HG02610 (cell line): ENCODE results near the gene ANGPT4.
"Not testable (repeated sequence)": the region's sequence is repeated elsewhere in the genome, so short reads cannot be mapped to it uniquely, and the experiment has no call there.

Experiments used
- ATAC-seq: cut with Tn5 transposase; IDR thresholded peaks from one replicate; pipeline ENCODE4 v1.9.1; 2021; ENCODE audit warnings: mild to moderate bottlenecking, moderate library complexity; ENCODE audit not compliant: unreplicated experiment

ANGPT4 gene

GRCh38 chr20:878511-879307, 37.4 kb downstream of the ANGPT4 start:
- ATAC-seq, result no peak

- ATAC-seq, result no peak
Measured at GRCh38 chr20:877814-878213, 38.3 kb downstream of the ANGPT4 start.

DNA sequence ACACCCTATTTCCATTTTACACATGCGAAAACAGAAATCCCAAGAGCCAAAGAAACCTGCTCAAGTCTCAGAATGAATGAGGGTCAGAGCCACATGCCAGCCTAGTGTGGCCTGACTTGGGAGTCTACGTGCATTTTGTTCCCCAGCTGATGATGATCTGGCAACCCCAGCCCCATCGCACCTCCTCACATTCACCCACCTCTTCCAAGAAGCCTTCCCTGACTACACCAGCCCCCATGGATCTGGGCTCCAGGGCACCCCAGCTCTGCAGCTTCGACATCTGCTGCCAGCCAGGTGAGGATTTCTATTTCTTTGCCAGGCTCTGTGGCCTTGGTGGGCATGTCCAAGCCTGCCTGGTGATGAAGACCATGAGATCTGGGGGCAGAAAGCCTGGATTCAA, 41.0 kb downstream of the ANGPT4 start:
- ATAC-seq, result no peak

DNA sequence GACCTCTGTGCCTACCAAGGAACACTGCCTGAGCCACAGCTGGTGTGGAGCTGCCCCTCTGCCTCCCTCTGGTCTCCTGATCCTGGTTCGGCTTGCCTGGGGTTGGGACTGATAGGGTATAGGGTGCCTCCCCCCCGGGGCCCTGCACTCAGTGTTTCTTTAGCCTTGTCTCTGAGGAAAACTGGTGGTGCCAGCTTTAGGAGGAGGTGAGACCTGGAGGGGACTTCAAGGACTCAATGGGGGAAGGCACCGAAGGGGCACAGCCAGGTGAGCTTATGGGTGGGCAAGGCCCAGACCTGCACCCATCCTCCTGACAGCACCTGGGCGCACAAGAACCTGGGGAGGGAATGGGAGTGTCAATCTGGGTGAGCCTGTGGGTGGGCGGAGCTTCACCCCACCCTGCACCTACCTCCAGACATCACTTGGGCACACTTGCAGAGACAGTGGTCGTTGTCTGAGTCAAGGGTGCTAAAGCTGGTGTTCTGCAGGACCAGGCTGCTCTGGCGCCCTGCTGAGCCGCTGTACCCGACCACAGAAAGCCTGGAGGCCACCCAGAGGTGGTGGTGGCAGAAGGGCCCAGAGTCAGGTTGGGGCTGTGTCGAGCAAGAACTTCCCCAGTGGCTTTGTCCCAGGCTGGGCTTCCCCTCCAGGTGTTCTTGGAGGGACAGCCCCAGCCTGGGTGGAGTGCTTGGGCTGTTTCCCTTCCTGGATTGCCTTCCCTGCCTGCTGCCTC, 42.1 kb downstream of the ANGPT4 start:
- no peak for ATAC-seq

DNA sequence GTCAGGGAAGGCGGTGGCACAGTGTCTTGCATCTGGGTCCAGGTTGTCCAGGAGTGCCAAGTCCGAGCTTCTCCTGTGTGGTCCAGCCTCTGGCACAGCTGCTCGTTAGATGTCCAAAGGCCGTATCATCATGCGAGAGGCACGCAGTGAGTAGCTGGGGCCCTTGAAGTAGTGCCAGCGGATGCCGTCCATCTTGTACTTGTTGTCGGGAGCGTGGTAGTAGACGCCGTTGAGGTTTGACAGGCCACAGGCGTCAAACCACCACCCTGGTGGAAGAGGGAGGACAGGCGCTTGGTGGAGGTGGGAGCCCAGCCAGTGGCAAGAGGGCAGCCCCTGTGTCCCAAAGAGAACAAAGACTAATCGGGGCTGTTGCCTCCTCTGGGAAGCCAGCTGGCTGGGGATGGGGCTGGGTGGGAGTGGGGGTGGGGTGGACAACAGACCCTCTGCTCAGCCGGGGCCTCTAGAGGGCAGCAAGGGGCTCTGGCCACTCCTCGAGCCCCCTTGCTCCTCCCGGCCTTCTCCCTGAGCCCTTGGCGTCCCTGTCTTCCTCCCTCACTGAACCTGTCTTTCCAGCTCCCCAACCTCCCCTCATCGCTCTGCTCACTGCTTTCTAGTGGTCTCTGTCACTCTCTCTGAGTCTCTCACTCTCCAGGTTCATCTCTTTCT, 43.1 kb downstream of the ANGPT4 start:
- ATAC-seq, result no peak

DNA sequence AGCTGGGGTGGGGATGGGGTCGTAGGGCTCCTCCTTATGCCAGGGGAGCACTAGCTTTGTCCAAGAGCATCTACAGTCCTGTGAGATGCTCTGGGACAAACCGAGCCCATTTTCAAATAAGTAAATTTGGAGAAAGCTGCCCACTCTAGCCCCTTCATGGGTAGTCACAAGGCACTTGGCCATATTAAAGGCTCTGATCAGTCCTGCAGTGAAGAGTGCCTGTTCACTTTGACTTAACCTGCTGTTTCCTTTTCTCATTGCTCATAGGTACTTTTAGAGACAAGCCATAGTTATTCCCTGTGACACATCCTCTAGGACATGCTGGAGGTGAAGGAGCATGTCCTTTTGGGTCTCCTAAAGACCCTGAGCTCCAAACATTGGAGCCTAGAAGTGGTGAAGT, 44.2 kb downstream of the ANGPT4 start:
- no peak for ATAC-seq

DNA sequence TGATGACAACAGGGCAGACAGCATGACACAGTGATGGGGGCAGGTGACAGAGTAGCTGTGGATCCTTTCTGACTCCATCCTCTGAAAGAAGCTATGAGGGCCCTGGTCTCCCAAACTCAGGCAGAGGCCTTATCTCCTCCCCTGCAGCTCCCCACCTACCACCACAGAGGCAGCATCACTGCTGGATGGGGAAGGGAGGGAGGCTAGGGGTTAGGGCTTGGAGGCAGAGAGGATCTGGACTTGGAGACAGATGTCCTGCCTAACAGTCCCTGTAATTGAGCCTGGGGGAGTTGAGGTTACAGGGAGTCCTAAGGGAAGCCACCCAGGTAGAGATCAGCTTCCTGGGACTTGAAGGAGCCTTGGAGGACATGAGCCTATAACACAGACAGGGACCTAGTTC, 44.7 kb downstream of the ANGPT4 start:
- no peak for ATAC-seq

GRCh38 chr20:870758-871157, 45.4 kb downstream of the ANGPT4 start:
- ATAC-seq, result no peak

DNA sequence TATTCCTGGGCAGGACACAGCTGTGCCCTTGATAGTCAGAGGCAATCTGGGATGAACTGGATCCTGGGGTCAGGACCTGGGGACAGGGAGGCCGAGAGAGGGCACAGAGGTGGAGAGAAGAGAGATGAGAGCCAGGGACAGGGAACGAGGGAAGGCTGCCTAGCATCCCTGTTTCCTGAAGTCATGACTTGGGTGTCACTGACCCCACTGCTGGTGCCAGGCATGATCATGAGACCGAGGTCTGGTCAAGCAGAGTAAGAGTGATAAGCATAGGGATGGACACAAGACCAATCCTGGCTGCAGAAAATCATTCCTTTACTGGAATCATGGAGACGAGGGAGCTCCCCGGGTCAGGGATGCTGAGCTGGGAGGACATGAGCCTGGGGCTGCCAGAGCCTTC, 46.5 kb downstream of the ANGPT4 start:
- no peak for ATAC-seq

- no peak for ATAC-seq
Measured at GRCh38 chr20:868279-868678, 47.9 kb downstream of the ANGPT4 start.

GRCh38 chr20:865440-865839, 50.7 kb downstream of the ANGPT4 start:
- no peak for ATAC-seq

- no peak for ATAC-seq
Measured at GRCh38 chr20:860891-861290, 55.2 kb downstream of the ANGPT4 start.

DNA sequence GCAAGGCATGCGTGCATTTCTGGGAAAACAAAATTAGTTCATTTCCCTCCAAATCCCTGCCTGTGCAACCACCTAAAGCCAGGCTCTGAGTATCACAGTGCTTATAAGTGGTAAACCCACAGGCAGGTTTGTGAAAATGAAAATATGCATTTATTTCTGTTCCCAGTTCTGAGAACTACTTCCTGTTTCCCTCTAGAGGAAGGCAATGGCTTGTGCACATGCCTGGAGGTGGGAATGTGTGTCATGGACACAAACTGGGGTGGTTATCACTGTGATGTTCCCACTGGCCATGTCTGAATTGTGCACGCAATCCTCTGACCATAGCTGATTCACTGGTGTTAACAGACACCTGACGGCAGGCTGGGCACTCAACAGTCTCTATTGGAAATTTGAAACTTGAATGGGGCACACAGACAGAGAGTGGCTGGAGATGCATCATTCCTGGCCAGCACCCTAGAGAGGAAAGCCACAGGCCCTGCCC, 56.3 kb downstream of the ANGPT4 start:
- ATAC-seq, result no peak

DNA sequence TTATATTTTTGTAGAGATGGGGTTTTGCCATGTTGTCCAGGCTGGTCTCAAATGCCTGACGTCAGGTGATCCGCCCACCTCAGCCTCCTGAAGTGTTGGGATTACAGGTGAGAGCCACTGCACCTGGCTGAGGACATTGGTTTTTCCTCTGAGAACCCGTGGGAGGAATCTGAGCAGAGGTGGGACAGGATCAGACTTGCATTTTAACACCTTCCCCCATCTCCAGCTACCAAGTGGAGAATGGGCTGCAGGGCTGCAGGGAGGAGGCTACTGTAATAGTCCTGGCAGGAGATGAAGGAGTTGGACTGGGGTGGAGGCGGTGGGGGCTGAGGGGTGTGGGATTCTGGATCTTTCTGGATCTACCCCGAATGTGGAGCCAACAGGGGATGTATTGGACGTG, 58.1 kb downstream of the ANGPT4 start:
- ATAC-seq, result no peak

DNA sequence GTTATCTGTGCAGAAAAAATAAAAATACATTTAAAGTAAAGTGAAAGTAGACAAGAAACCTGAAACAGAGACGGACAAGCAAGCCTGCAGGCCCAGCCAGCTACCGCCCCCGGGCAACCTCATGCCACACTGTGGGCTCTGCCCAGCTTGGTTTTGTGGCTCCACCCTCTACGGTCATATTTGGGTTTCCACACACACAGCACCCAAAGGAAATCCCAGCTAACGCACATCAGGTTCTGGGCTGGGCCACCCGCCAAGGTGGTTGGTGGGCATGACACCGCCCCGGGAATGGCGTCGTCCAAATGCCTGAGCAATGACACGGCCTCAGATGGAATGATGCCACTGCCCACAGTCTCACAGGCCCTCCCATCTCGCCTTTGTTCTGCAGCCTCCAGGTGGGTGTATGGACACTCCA, 59.8 kb downstream of the ANGPT4 start:
- ATAC-seq, result no peak

DNA sequence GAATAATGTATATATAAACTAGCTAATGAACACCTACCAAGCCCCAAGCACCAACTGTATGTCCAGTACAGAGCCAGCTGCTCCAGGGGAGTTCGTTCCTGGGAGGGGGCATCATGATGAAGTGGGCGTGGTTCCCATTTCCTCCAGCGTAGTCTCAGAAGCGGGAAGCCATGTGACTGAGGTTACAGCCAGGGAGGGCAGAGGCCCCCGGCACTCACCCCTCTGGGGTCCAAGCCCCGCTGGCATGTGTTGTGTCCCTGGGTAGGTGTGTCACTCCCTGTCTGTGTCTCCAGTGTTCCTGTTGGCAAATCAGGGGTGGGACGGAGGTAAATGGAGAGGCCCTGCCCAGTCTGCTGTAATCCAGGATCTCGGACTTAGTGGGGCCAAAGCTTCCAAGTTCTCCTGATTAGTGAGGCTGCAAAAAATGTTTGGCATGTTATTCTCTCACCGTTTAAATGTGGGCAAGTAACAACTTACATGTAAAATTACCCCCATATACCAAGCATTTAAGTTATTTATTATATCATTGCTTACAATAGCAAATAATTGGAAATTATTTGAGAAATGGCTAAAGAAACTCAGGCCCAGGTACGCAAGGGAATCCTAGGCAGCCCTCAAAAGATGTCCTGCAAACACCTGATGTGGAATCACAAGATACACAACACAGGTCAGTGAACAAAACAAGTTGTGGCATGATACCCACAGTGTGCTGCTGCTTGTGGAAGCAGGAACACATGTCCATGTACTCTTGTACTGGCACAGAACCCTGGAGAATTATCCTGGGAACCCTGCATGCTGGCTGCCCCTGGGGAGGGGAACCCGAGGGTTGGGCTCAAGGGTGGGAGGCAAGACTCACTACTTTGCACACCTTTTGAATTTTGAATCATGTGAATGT, 60.4 kb downstream of the ANGPT4 start:
- no peak for ATAC-seq

DNA sequence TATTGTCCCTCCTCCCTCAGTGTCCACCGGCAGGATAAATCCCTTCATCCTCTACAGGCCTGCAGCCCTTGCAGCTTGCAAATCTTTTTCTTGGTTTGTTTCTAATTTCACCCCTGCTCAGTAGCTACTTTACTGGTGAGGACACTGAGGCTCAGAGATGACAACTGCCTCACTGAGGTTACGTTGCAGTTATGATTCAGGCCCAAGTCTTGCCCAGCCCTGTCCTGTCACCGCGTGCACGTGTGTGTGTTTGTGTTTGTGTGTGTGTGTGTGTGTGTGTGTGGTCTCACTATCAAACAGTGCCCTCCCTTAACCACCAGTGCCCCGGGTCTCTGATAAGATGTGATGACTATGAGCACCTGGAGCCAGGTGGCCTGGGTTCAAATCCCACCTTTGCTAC, 61.5 kb downstream of the ANGPT4 start:
- ATAC-seq, result no peak

- ATAC-seq, result no peak
Measured at GRCh38 chr20:853406-853996, 62.6 kb downstream of the ANGPT4 start.

DNA sequence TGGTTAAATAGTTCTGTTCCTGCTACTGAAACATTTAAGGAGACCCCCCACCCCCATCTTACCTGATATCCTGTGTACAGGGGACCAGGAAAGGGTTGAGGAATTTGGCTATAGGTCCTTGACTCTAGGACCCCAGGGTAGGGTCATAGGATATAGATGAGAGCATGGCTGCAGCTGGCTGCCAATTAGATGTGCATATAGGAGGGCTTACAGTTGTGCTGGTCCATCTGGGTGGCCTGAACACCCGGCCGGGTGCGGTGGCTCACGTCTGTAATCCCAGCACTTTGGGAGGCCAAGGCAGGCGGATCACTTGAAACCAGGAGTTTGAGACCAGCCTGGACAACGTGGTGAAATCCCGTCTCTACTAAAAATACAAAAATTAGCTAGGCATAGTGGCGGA, 67.4 kb downstream of the ANGPT4 start:
- ATAC-seq, result not testable (repeated sequence)

- no peak for ATAC-seq
Measured at GRCh38 chr20:848193-848592, 67.9 kb downstream of the ANGPT4 start.
